IMR-90 (cell line): ENCODE results near the gene SAMD15. TPM values are rescaled to one million over a fixed set of nuclear protein-coding genes. Genes with fewer than 3 reads are reported as not detected.

Experiments used
- ATAC-seq: fragments of 200-7000 bp; cut with Tn5 transposase; 2 replicates; pipeline ENCODE4 v1.9.1; 2020; ENCODE audit warnings: low read depth, mild to moderate bottlenecking, moderate library complexity
- BruUV-seq: library from RNA; stranded (reverse); fragments of 400-500 nt; replicated peaks from 2 replicates; lab custom pipeline; 2021; lab: Mats Ljungman, UMichigan
- CTCF ChIA-PET: fragments of 300-600 bp; formaldehyde crosslinking; extraction: SDS; loops from one replicate; lab custom pipeline; 2021; ENCODE audit warnings: antibody characterized with exemption; lab: Yijun Ruan, JAX
- POLR2A ChIA-PET: fragments of 300-600 bp; sonication (Branson Sonifier 250); formaldehyde crosslinking; loops from one replicate; lab custom pipeline; 2022; ENCODE audit warnings: antibody characterized with exemption; ENCODE audit not compliant: unreplicated experiment; lab: Charles Lee
- DNase-seq: peaks from one replicate; pipeline ENCODE4 v3.0.0; 2013
- H2AFZ ChIP-seq: replicated peaks from 2 replicates; pipeline ENCODE3; 2013; ENCODE audit warnings: low read length, mild to moderate bottlenecking; ENCODE audit not compliant: poor library complexity
- H2AK5ac ChIP-seq: 2 replicates; pipeline ENCODE4 v1.6.1; 2013; ENCODE audit warnings: low read depth, low read length, inconsistent platforms
- H2AK9ac ChIP-seq: replicated peaks from 2 replicates; pipeline ENCODE3; 2013; ENCODE audit warnings: mild to moderate bottlenecking, low read depth, low read length, moderate library complexity; ENCODE audit not compliant: poor library complexity
- H2BK120ac ChIP-seq: 2 replicates; pipeline ENCODE4 v1.6.1; 2013; ENCODE audit warnings: low read depth, low read length, inconsistent platforms
- H2BK15ac ChIP-seq: 3 replicates; pipeline ENCODE4 v1.6.1; 2013; ENCODE audit warnings: low read depth, low read length, inconsistent platforms
- H2BK20ac ChIP-seq: 2 replicates; pipeline ENCODE4 v1.6.1; 2013; ENCODE audit warnings: low read depth, mild to moderate bottlenecking, inconsistent platforms, low read length, moderate library complexity
- H2BK5ac ChIP-seq: 2 replicates; pipeline ENCODE4 v1.6.1; 2013; ENCODE audit warnings: mild to moderate bottlenecking, low read depth, low read length, inconsistent platforms; ENCODE audit not compliant: poor library complexity, severe bottlenecking
- H3K14ac ChIP-seq: replicated peaks from 2 replicates; pipeline ENCODE4 v1.6.1; 2013; ENCODE audit warnings: low read depth, low read length, inconsistent platforms
- H3K18ac ChIP-seq: 2 replicates; pipeline ENCODE4 v1.6.1; 2013; ENCODE audit warnings: low read depth, low read length, control low read depth
- H3K23ac ChIP-seq: 2 replicates; pipeline ENCODE4 v1.6.1; 2013; ENCODE audit warnings: low read depth, low read length, inconsistent platforms
- H3K27ac ChIP-seq: 2 replicates; pipeline ENCODE4 v1.5.1; 2013; ENCODE audit warnings: mild to moderate bottlenecking, control low read depth, low read length; ENCODE audit not compliant: insufficient read depth
- H3K27me3 ChIP-seq: 2 replicates; pipeline ENCODE4 v1.6.1; 2013; ENCODE audit warnings: low read length; ENCODE audit not compliant: control insufficient read depth, insufficient read depth
- H3K36me3 ChIP-seq: 2 replicates; pipeline ENCODE4 v1.6.1; 2013; ENCODE audit warnings: low read length, mixed read lengths; ENCODE audit not compliant: control insufficient read depth, insufficient read depth
- H3K4ac ChIP-seq: 2 replicates; pipeline ENCODE4 v1.6.1; 2013; ENCODE audit warnings: low read depth, low read length, inconsistent platforms
- H3K4me1 ChIP-seq: 2 replicates; pipeline ENCODE4 v1.6.1; 2013; ENCODE audit warnings: low read length, mixed read lengths; ENCODE audit not compliant: control insufficient read depth, insufficient read depth
- H3K4me2 ChIP-seq: 2 replicates; pipeline ENCODE4 v1.6.1; 2013; ENCODE audit warnings: low read depth, mild to moderate bottlenecking, control low read depth, low read length, moderate library complexity
- H3K4me3 ChIP-seq: 2 replicates; pipeline ENCODE4 v1.5.1; 2013; ENCODE audit warnings: low read depth, mild to moderate bottlenecking, control low read depth, low read length, moderate library complexity; ENCODE audit not compliant: insufficient read depth
- H3K56ac ChIP-seq: 2 replicates; pipeline ENCODE4 v1.6.1; 2013; ENCODE audit warnings: low read length, inconsistent platforms; ENCODE audit not compliant: insufficient read depth; ENCODE audit errors: extremely low read depth
- H3K79me1 ChIP-seq, 2 experiments: 2 replicates each; pipeline ENCODE4 v1.6.1; 2013; ENCODE audit warnings: low read length in 2 of 2, inconsistent platforms in 1 of 2, low read depth in 1 of 2
- H3K9ac ChIP-seq: 2 replicates; pipeline ENCODE4 v1.6.1; 2013; ENCODE audit warnings: low read depth, low read length, control low read depth
- H3K9me1 ChIP-seq: 2 replicates; pipeline ENCODE4 v1.6.1; 2013; ENCODE audit warnings: low read length, inconsistent platforms; ENCODE audit not compliant: insufficient read depth
- H3K9me3 ChIP-seq: 2 replicates; pipeline ENCODE4 v1.6.1; 2013; ENCODE audit warnings: low read length; ENCODE audit not compliant: control insufficient read depth, insufficient read depth
- H4K20me1 ChIP-seq: 2 replicates; pipeline ENCODE4 v1.6.1; 2013; ENCODE audit warnings: low read length, inconsistent platforms; ENCODE audit not compliant: insufficient read depth
- H4K5ac ChIP-seq: 2 replicates; pipeline ENCODE4 v1.6.1; 2013; ENCODE audit warnings: mild to moderate bottlenecking, low read depth, low read length, control low read depth
- H4K8ac ChIP-seq, 2 experiments: 2 replicates each; pipeline ENCODE4 v1.6.1; 2013; ENCODE audit warnings: low read depth in 2 of 2, low read length in 2 of 2, control low read depth in 1 of 2, inconsistent platforms in 1 of 2
- H4K91ac ChIP-seq: 2 replicates; pipeline ENCODE4 v1.6.1; 2013; ENCODE audit warnings: low read depth, low read length, inconsistent platforms; ENCODE audit not compliant: insufficient read depth
- BHLHE40 ChIP-seq: fragments of 150-350 bp; IDR thresholded peaks from 2 replicates; pipeline ENCODE4 v1.6.1; 2016; ENCODE audit warnings: mild to moderate bottlenecking, low read depth, low read length
- CEBPB ChIP-seq: IDR thresholded peaks from 2 replicates; pipeline ENCODE4 v1.6.1; 2012; ENCODE audit warnings: low read depth, low read length, improper control_type of control experiment
- CHD1 ChIP-seq: IDR thresholded peaks from 2 replicates; pipeline ENCODE4 v1.6.1; 2012; ENCODE audit warnings: low read depth, low read length, improper control_type of control experiment
- CTCF ChIP-seq: conservative IDR thresholded peaks from 2 replicates; pipeline ENCODE4 v1.5.1; 2012; ENCODE audit warnings: mild to moderate bottlenecking, low read depth, low read length, improper control_type of control experiment
- FOS ChIP-seq: fragments of 150-350 bp; IDR thresholded peaks from 2 replicates; pipeline ENCODE4 v1.6.1; 2016; ENCODE audit warnings: low read depth, low read length
- MAFK ChIP-seq: IDR thresholded peaks from 2 replicates; pipeline ENCODE4 v1.6.1; 2012; ENCODE audit warnings: low read depth, low read length, improper control_type of control experiment
- MAZ ChIP-seq: IDR thresholded peaks from 2 replicates; pipeline ENCODE4 v1.6.1; 2012; ENCODE audit warnings: low read depth, mild to moderate bottlenecking, low read length, improper control_type of control experiment, moderate library complexity, borderline replicate concordance
- MXI1 ChIP-seq: IDR thresholded peaks from 2 replicates; pipeline ENCODE4 v1.6.1; 2012; ENCODE audit warnings: low read depth, mild to moderate bottlenecking, low read length, moderate library complexity, borderline replicate concordance
- POLR2A ChIP-seq: IDR thresholded peaks from 2 replicates; pipeline ENCODE4 v1.6.1; 2012; ENCODE audit warnings: mild to moderate bottlenecking, low read depth, low read length
- RAD21 ChIP-seq: IDR thresholded peaks from 2 replicates; pipeline ENCODE4 v1.6.1; 2012; ENCODE audit warnings: low read length, improper control_type of control experiment
- RFX5 ChIP-seq: IDR thresholded peaks from 2 replicates; pipeline ENCODE4 v1.8.0; 2012; ENCODE audit warnings: low read depth, mild to moderate bottlenecking, low read length, moderate library complexity
- SMC3 ChIP-seq: fragments of 150-350 bp; IDR thresholded peaks from 2 replicates; pipeline ENCODE4 v1.6.1; 2016; ENCODE audit warnings: low read depth, mild to moderate bottlenecking, antibody characterized with exemption, low read length, moderate library complexity
- USF2 ChIP-seq: fragments of 150-350 bp; IDR thresholded peaks from 2 replicates; pipeline ENCODE4 v1.6.1; 2017; ENCODE audit warnings: mild to moderate bottlenecking, antibody characterized with exemption, low read length, low read depth
- WGBS, 2 experiments: methylation state at CpG; one replicate each; pipeline versions ENCODE4 v1.1.5 to v1.1.7; 2013; ENCODE audit warnings: missing lambda C conversion rate in 2 of 2; ENCODE audit not compliant: insufficient read length in 1 of 2; ENCODE audit errors: extremely low coverage in 2 of 2; 5-methylcytosine and 5-hydroxymethylcytosine counted together
- dilution Hi-C: fragments of 300-500 bp; cut with HindIII; formaldehyde crosslinking; loops from one replicate; pipeline ENCODE4 v1.14.3; 2018; ENCODE audit warnings: low sequenced_read_pairs; ENCODE audit not compliant: unreplicated experiment
- in situ Hi-C: fragments of 300-500 bp; cut with MboI; formaldehyde crosslinking; loops from 3 replicates; pipeline ENCODE4 v1.14.3; 2019; ENCODE audit warnings: low sequenced_read_pairs, inconsistent platforms, mixed read lengths
- intact Hi-C: fragments of 100-400 bp; cut with micrococcal nuclease; formaldehyde crosslinking; loops from 2 replicates; pipeline ENCODE4 v1.10.0; 2022
- polyA plus RNA-seq, 3 experiments: library from polyadenylated mRNA; depleted of rRNA; stranded (reverse); fragments of >200 nt; gene quantifications; 2 replicates each; pipeline ENCODE4 v1.2.3, GENCODE V29; 2012; ENCODE audit warnings: low replicate concordance in 1 of 3
- total RNA-seq: library from RNA; depleted of rRNA; stranded (reverse); fragments of >200 nt; gene quantifications from 2 replicates; pipeline ENCODE4 v1.2.3, GENCODE V29; 2012

SAMD15 gene
- total and polyA plus RNA-seq, 2 of the 4 experiments (the other 2 are of a cell fraction), result 0.68 to 1.3 TPM

- no peak overlapping the region for H4K5ac ChIP-seq
- H3K23ac ChIP-seq, result no peak overlapping the region
- no peak overlapping the region for H2BK15ac ChIP-seq
- H3K79me1 ChIP-seq, result no peaks in the 10 kb centered on the region; a peak in 1 of 4 replicates
- H2BK5ac ChIP-seq, result no peak overlapping the region
- H3K27ac ChIP-seq, result no peak overlapping the region
- H4K91ac ChIP-seq, result no peak overlapping the region
- H3K4me3 ChIP-seq, result no peak overlapping the region
- no peak overlapping the region for H2BK120ac ChIP-seq
- WGBS, 2 experiments, result no CpG with 5 or more reads among the region's 1 CpG
- H4K20me1 ChIP-seq, result no peaks in the 10 kb centered on the region
- no peak overlapping the region for H2AK5ac ChIP-seq
- H4K8ac ChIP-seq, result no peak overlapping the region
- H2AK9ac ChIP-seq, result no peak overlapping the region
- in situ Hi-C loops (no loop called here), dilution Hi-C loops (no loop called here), intact Hi-C loops (no loop called here)
- H2BK20ac ChIP-seq, result no peak overlapping the region
- CTCF ChIA-PET, result interaction anchor here (1.4 kb wide), 1 partner anchor 137 kb away, joined by 5 read pairs; no protein-coding TSS in a partner anchor
- DNase-seq, result no peak
- no peak for TF ChIP-seq CHD1
- TF ChIP-seq MXI1, result no peak
- TF ChIP-seq CTCF, result no peak
- no peak for TF ChIP-seq BHLHE40
- no peak for TF ChIP-seq CEBPB
- no peak for TF ChIP-seq SMC3
- TF ChIP-seq USF2, result no peak
- TF ChIP-seq MAFK, result no peak
- no peak for TF ChIP-seq RAD21
- no peak for TF ChIP-seq MAZ
- no peak for TF ChIP-seq RFX5
- TF ChIP-seq POLR2A, result no peak
- no peak for TF ChIP-seq FOS
- ATAC-seq, result no peak
- POLR2A ChIA-PET, result no interaction called here
- BruUV-seq, result no TSS peak
- H3K9me3 ChIP-seq, result no peaks in the 10 kb centered on the region
- H3K4ac ChIP-seq, result no peak overlapping the region
- H3K9ac ChIP-seq, result no peak overlapping the region
- no peak overlapping the region for H3K14ac ChIP-seq
- H3K9me1 ChIP-seq, result peaks cover 5% of the 10 kb centered on the region; the same call in 1 of the 2 replicates
- H3K4me1 ChIP-seq, result no peaks in the 10 kb centered on the region
- no peak overlapping the region for H3K56ac ChIP-seq
- H3K18ac ChIP-seq, result no peak overlapping the region
- no peaks in the 10 kb centered on the region for H3K27me3 ChIP-seq
- H3K36me3 ChIP-seq, result peaks cover 52% of the 10 kb centered on the region
- no peak overlapping the region for H3K4me2 ChIP-seq
- no peak overlapping the region for H2AFZ ChIP-seq
Observed at GRCh38 chr14:77438596-77438995, 61.4 kb downstream of the SAMD15 start.
